Esophagus squamous epithelium (tissue), 5 donors: Measurements from ENCODE around the gene POLK. TPM values are rescaled to one million over a fixed set of nuclear protein-coding genes. Genes with fewer than 3 reads are reported as not detected.
A peak's percentile ranks its signal among the peaks of the same experiment; 100 is the strongest.
"Not testable (repeated sequence)": the region's sequence is repeated elsewhere in the genome, so short reads cannot be mapped to it uniquely, and the experiment has no call there.

Experiments
- DNase-seq: peaks from one replicate; lab custom pipeline; 2025; lab: John Stamatoyannopoulos, UW
- H3K27ac ChIP-seq, 4 donors: fragments of 200-600 bp; sonication (generic); one replicate each; pipeline ENCODE4 v1.5.1; 2016 to 2019; ENCODE audit warnings: mild to moderate bottlenecking in 1 of 4
- H3K27me3 ChIP-seq, 4 donors: fragments of 200-600 bp; sonication (generic); 1 replicate in 3 of 4; 2 replicates in 1 of 4; pipeline versions ENCODE4 v1.5.1 to v1.6.0; 2017 to 2021; ENCODE audit warnings: antibody characterized with exemption in 1 of 4
- H3K36me3 ChIP-seq, 3 donors: fragments of 200-600 bp; sonication (generic); one replicate each; pipeline ENCODE4 v1.5.1; 2016 to 2019
- H3K4me1 ChIP-seq, 3 donors: fragments of 200-600 bp; sonication (generic); one replicate each; pipeline ENCODE4 v1.5.1; 2017 to 2019
- H3K4me3 ChIP-seq, 4 donors: fragments of 200-600 bp; sonication (generic); 1 replicate in 3 of 4; 2 replicates in 1 of 4; pipeline ENCODE4 v1.5.1; 2016 to 2019; ENCODE audit warnings: mild to moderate bottlenecking in 2 of 4, moderate library complexity in 1 of 4
- H3K9me3 ChIP-seq, 3 donors: fragments of 200-600 bp; sonication (generic); one replicate each; pipeline ENCODE4 v1.5.1; 2016 to 2019
- CTCF ChIP-seq, 6 experiments: fragments of 450-650 bp in 4 of 6; fragments of 200-600 bp in 2 of 6; sonication (generic) in 2 of 6; IDR thresholded peaks; one replicate each; pipeline ENCODE4 v1.5.1; 2016 to 2019; ENCODE audit warnings: antibody characterized with exemption in 6 of 6, mild to moderate bottlenecking in 4 of 6, moderate library complexity in 4 of 6
- POLR2A ChIP-seq, 4 donors: fragments of 450-650 bp; IDR thresholded peaks; one replicate each; pipeline ENCODE4 v1.6.1; 2017; ENCODE audit warnings: antibody characterized with exemption in 4 of 4, mild to moderate bottlenecking in 4 of 4, moderate library complexity in 3 of 4
- WGBS, 2 donors: methylation state at CpG; one replicate each; pipeline ENCODE4 v1.1.5; 2018; 5-methylcytosine and 5-hydroxymethylcytosine counted together
- intact Hi-C: fragments of 100-400 bp; cut with DNase I; formaldehyde crosslinking; loops from one replicate; pipeline ENCODE4 v1.15.0; 2022
- total RNA-seq, 4 donors: library from RNA; depleted of rRNA; stranded (reverse); fragments of >200 nt; gene quantifications; one replicate each; pipeline ENCODE4 v1.1.0, GENCODE V29; 2016
- donor health status: DM: yes; HTN: yes; CAD: no.

The POLK gene
- total RNA-seq, 4 donors from 2014 or later, result 8.6 to 27.5 (median 14.1) TPM

GRCh38 chr5:75551471-75551870, 39.8 kb downstream of the POLK start:
- TF ChIP-seq CTCF (IDR thresholded peaks at IDR 0.05) (no peak), POLR2A (IDR thresholded peaks at IDR 0.05) (no peak)
- DNase-seq, result no peak
- intact Hi-C loops, result no loop called here
- Histone ChIP-seq H3K4me3 (no peak overlapping the region), H3K4me1 (no peaks in the 10 kb centered on the region), H3K36me3 (peaks cover 0 to 44% (median 0%) of the 10 kb centered on the region in 3 donors), H3K27me3 (no peaks in the 10 kb centered on the region), H3K27ac (no peak overlapping the region), H3K9me3 (no peaks in the 10 kb centered on the region)
- WGBS, 2 donors, result 88 to 89% methylated on average over 3 of the region's 3 CpGs

- WGBS, 2 donors, result 81 to 85% methylated on average over 2 of the region's 2 CpGs
- intact Hi-C loops, result no loop called here
- H3K4me1 ChIP-seq, result no peaks in the 10 kb centered on the region
- H3K9me3 ChIP-seq, result no peaks in the 10 kb centered on the region
- no peak overlapping the region for H3K27ac ChIP-seq
- no peak overlapping the region for H3K4me3 ChIP-seq
- no peak for DNase-seq
- TF ChIP-seq POLR2A (IDR thresholded peaks at IDR 0.05), result no peak
- TF ChIP-seq CTCF (IDR thresholded peaks at IDR 0.05), result no peak
- peaks cover 0 to 56% (median 0%) of the 10 kb centered on the region in 3 donors for H3K36me3 ChIP-seq
- H3K27me3 ChIP-seq, result no peaks in the 10 kb centered on the region
Measured at GRCh38 chr5:75552764-75553163, 41.1 kb downstream of the POLK start.

- intact Hi-C loops, result no loop called here
- H3K4me3 ChIP-seq, result no peak overlapping the region
- DNase-seq, result no peak
- H3K27me3 ChIP-seq, result no peaks in the 10 kb centered on the region
- 82 to 95% methylated on average over 1 of the region's 1 CpG for WGBS, 2 donors
- TF ChIP-seq POLR2A (IDR thresholded peaks at IDR 0.05) (no peak), CTCF (IDR thresholded peaks at IDR 0.05) (no peak)
- H3K36me3 ChIP-seq, result peaks cover 0 to 61% (median 0%) of the 10 kb centered on the region in 3 donors
- H3K9me3 ChIP-seq, result no peaks in the 10 kb centered on the region
- no peaks in the 10 kb centered on the region for H3K4me1 ChIP-seq
- no peak overlapping the region for H3K27ac ChIP-seq
Measured at GRCh38 chr5:75553358-75553757, 41.7 kb downstream of the POLK start.

GRCh38 chr5:75558221-75558620, 46.5 kb downstream of the POLK start:
- no peak overlapping the region for H3K27ac ChIP-seq
- H3K4me3 ChIP-seq, result no peak overlapping the region
- no peaks in the 10 kb centered on the region for H3K4me1 ChIP-seq
- TF ChIP-seq POLR2A (IDR thresholded peaks at IDR 0.05), result no peak
- no peak for TF ChIP-seq CTCF (IDR thresholded peaks at IDR 0.05)
- no peaks in the 10 kb centered on the region for H3K27me3 ChIP-seq
- H3K9me3 ChIP-seq, result peaks cover 0 to 4% (median 0%) of the 10 kb centered on the region in 3 donors
- intact Hi-C loops, result no loop called here
- no peak for DNase-seq
- WGBS, 2 donors, result 79 to 91% methylated on average over 1 of the region's 1 CpG
- peaks cover 0 to 50% (median 0%) of the 10 kb centered on the region in 3 donors for H3K36me3 ChIP-seq

GRCh38 chr5:75558981-75559632, 47.4 kb downstream of the POLK start:
- peaks cover 0 to 41% (median 0%) of the 10 kb centered on the region in 3 donors for H3K36me3 ChIP-seq
- DNase-seq, result no peak
- peaks cover 0 to 9% (median 0%) of the 10 kb centered on the region in 3 donors for H3K9me3 ChIP-seq
- intact Hi-C loops, result no loop called here
- H3K27ac ChIP-seq, result peak overlapping the region in 2 of 4 donors; percentile 39 to 46
- no peaks in the 10 kb centered on the region for H3K4me1 ChIP-seq
- H3K27me3 ChIP-seq, result no peaks in the 10 kb centered on the region
- H3K4me3 ChIP-seq, result no peak overlapping the region
- TF ChIP-seq CTCF (IDR thresholded peaks at IDR 0.05) (no peak), POLR2A (IDR thresholded peaks at IDR 0.05) (no peak)
- 47 to 53% methylated on average over 4 of the region's 4 CpGs for WGBS, 2 donors

- H3K27me3 ChIP-seq, H3K4me3 ChIP-seq, intact Hi-C loops, H3K9me3 ChIP-seq, DNase-seq, H3K27ac ChIP-seq, H3K4me1 ChIP-seq: not testable (repeated sequence)
- WGBS, 2 donors, result 100% methylated on average over 1 of the region's 1 CpG
- H3K36me3 ChIP-seq, result peaks cover 0 to 26% (median 0%) of the 10 kb centered on the region in 3 donors
Measured at GRCh38 chr5:75560655-75561054, 49.0 kb downstream of the POLK start.

GRCh38 chr5:75565991-75566709, 54.5 kb downstream of the POLK start:
- Histone ChIP-seq H3K4me1 (peaks cover 16 to 34% (median 21%) of the 10 kb centered on the region in 3 donors), H3K4me3 (peak overlapping the region in 1 of 4 donors; percentile 19), H3K36me3 (peaks cover 0 to 11% (median 0%) of the 10 kb centered on the region in 3 donors), H3K27ac (peak overlapping the region; percentile 20 to 80 (median 46))
- 63 to 70% methylated on average over 2 to 12 of the region's 15 CpGs for WGBS, 2 donors
- intact Hi-C loops, DNase-seq, H3K27me3 ChIP-seq, H3K9me3 ChIP-seq: not testable (repeated sequence)
